ENCODE measurements around the gene CR1. TPM values are rescaled to one million over a fixed set of nuclear protein-coding genes. Genes with fewer than 3 reads are reported as not detected.

CR1 gene
- total and polyA plus RNA-seq, 2 of the 4 experiments (the other 2 are of a cell fraction): not detected

- no CpG with 5 or more reads among the region's 2 CpGs for WGBS, 2 experiments (ENCODE audit: extremely low coverage in 2 of 2, insufficient read length in 1 of 2)
- no peak overlapping the region for H2BK15ac ChIP-seq (ENCODE audit: low read depth, low read length)
- H3K9ac ChIP-seq (ENCODE audit: low read depth, low read length): no peak overlapping the region
- ATAC-seq (ENCODE audit: low read depth): no peak
- H4K20me1 ChIP-seq (ENCODE audit: insufficient read depth, low read length): no peaks in the 10 kb centered on the region
- H2BK20ac ChIP-seq (ENCODE audit: low read depth, low read length): no peak overlapping the region
- no peak overlapping the region for H3K23ac ChIP-seq (ENCODE audit: low read depth, low read length)
- no peak for TF ChIP-seq POLR2A (IDR thresholded peaks at IDR 0.05; ENCODE audit: low read depth, low read length)
- TF ChIP-seq FOS (IDR thresholded peaks at IDR 0.05; ENCODE audit: low read depth, low read length): no peak
- no peak for TF ChIP-seq ELK1 (IDR thresholded peaks at IDR 0.05; ENCODE audit: borderline replicate concordance, low read depth, low read length)
- no peak for TF ChIP-seq RAD21 (IDR thresholded peaks at IDR 0.05; ENCODE audit: low read length)
- no peak for TF ChIP-seq MAFK (IDR thresholded peaks at IDR 0.05; ENCODE audit: low read depth, low read length)
- TF ChIP-seq USF2 (IDR thresholded peaks at IDR 0.05; ENCODE audit: low read depth, low read length): no peak
- TF ChIP-seq NFE2L2 (IDR thresholded peaks at IDR 0.05; ENCODE audit: low read depth, low read length): no peak
- no peak for TF ChIP-seq MXI1 (IDR thresholded peaks at IDR 0.05; ENCODE audit: borderline replicate concordance, low read depth, low read length)
- no peak for TF ChIP-seq CEBPB (IDR thresholded peaks at IDR 0.05; ENCODE audit: low read depth, low read length)
- no peak for TF ChIP-seq SMC3 (IDR thresholded peaks at IDR 0.05; ENCODE audit: low read depth, low read length)
- no peak for TF ChIP-seq RFX5 (IDR thresholded peaks at IDR 0.05; ENCODE audit: low read depth, low read length)
- H4K5ac ChIP-seq (ENCODE audit: low read depth, low read length): no peak overlapping the region
- dilution Hi-C loops (cut with HindIII; ENCODE audit: low sequenced_read_pairs, unreplicated experiment) (no loop called here), intact Hi-C loops (cut with micrococcal nuclease) (no loop called here), in situ Hi-C loops (cut with MboI; ENCODE audit: low sequenced_read_pairs) (no loop called here)
- H3K9me3 ChIP-seq (ENCODE audit: control insufficient read depth, insufficient read depth, low read length): no peaks in the 10 kb centered on the region
- no peak overlapping the region for H3K14ac ChIP-seq (replicated peaks; ENCODE audit: low read depth, low read length)
- H2AK5ac ChIP-seq (ENCODE audit: low read depth, low read length): no peak overlapping the region
- no peak overlapping the region for H2BK120ac ChIP-seq (ENCODE audit: low read depth, low read length)
- H3K18ac ChIP-seq (ENCODE audit: low read depth, low read length): no peak overlapping the region
- no TSS peak for BruUV-seq (replicated peaks)
- CTCF ChIA-PET: interaction anchor here (0.7 to 1.7 kb wide), 8 partner anchors 9 to 1576 kb away, joined by 3 to 8 read pairs (median 4); no protein-coding TSS in a partner anchor
- no peaks in the 10 kb centered on the region for H3K79me1 ChIP-seq (ENCODE audit: low read depth in 1 of 2, low read length in 2 of 2)
- H3K4me3 ChIP-seq (ENCODE audit: insufficient read depth, low read depth, low read length): no peak overlapping the region
- no peak overlapping the region for H3K56ac ChIP-seq (ENCODE audit: extremely low read depth, insufficient read depth, low read length)
- H2AK9ac ChIP-seq (replicated peaks; ENCODE audit: low read depth, low read length, poor library complexity): no peak overlapping the region
- no peak overlapping the region for H3K4me2 ChIP-seq (ENCODE audit: low read depth, low read length)
- H3K9me1 ChIP-seq (ENCODE audit: insufficient read depth, low read length): no peaks in the 10 kb centered on the region
- H3K27ac ChIP-seq (ENCODE audit: insufficient read depth, low read length): no peak overlapping the region
- H3K4ac ChIP-seq (ENCODE audit: low read depth, low read length): no peak overlapping the region
- H4K91ac ChIP-seq (ENCODE audit: insufficient read depth, low read depth, low read length): no peak overlapping the region
- H3K27me3 ChIP-seq (ENCODE audit: control insufficient read depth, insufficient read depth, low read length): no peaks in the 10 kb centered on the region
- no peaks in the 10 kb centered on the region for H3K4me1 ChIP-seq (ENCODE audit: control insufficient read depth, insufficient read depth, low read length)
- no peak for DNase-seq
- POLR2A ChIA-PET (ENCODE audit: unreplicated experiment): no interaction called here
- H2BK5ac ChIP-seq (ENCODE audit: low read depth, low read length, poor library complexity, severe bottlenecking): no peak overlapping the region
- H2AFZ ChIP-seq (replicated peaks; ENCODE audit: low read length, poor library complexity): no peak overlapping the region
- no peaks in the 10 kb centered on the region for H3K36me3 ChIP-seq (ENCODE audit: control insufficient read depth, insufficient read depth, low read length)
- H4K8ac ChIP-seq (ENCODE audit: low read depth in 2 of 2, low read length in 2 of 2): no peak overlapping the region
Observed at GRCh38 chr1:207620543-207620893, 124.6 kb downstream of the CR1 start.

Data from IMR-90 (cell line).